K562 (cell line): ENCODE data around the gene FSTL4. TPM values are rescaled to one million over a fixed set of nuclear protein-coding genes. Genes with fewer than 3 reads are reported as not detected.

Experiments
- ATAC-seq: fragments of 200-7000 bp; cut with Tn5 transposase; 3 replicates; pipeline ENCODE4 v1.9.1; 2020; ENCODE audit warnings: moderate library complexity
- BruUV-seq: library from RNA; stranded (reverse); fragments of 400-500 nt; replicated peaks from 2 replicates; lab custom pipeline; 2021; lab: Mats Ljungman, UMichigan
- CTCF ChIA-PET: fragments of 300-600 bp; formaldehyde crosslinking; extraction: SDS; loops from one replicate; lab custom pipeline; 2021; ENCODE audit warnings: low intra/inter-chr PET ratio; lab: Yijun Ruan, JAX
- POLR2A ChIA-PET: fragments of 300-600, 350-650 bp; sonication (Branson Sonifier 250); formaldehyde crosslinking; extraction: SDS; loops from one replicate; lab custom pipeline; 2021; ENCODE audit warnings: antibody characterized with exemption, inconsistent platforms; lab: Yijun Ruan, JAX
- DNase-seq, 4 experiments: peaks; one replicate each; pipeline versions ENCODE4 v3.0.0 to v3.0.0-alpha.2; 2011 to 2018; ENCODE audit warnings: low spot score in 3 of 4, mixed read lengths in 3 of 4; ENCODE audit errors: extremely low read depth in 1 of 4
- FAIRE-seq: peaks from 2 replicates; lab custom pipeline; 2011; peaks lifted over from hg19 to GRCh38; lab: Jason Lieb, UNC
- H2AFZ ChIP-seq: 2 replicates; pipeline ENCODE4 v1.6.0; 2011; ENCODE audit warnings: low read depth, low read length, control low read depth, inconsistent platforms
- H3K27ac ChIP-seq: fragments of 200-600 bp; 3 replicates; pipeline ENCODE4 v1.8.0; 2011; ENCODE audit warnings: low read depth, mild to moderate bottlenecking, control low read depth, inconsistent platforms, low read length, moderate library complexity, mixed read lengths; ENCODE audit errors: extremely low read depth
- H3K27me3 ChIP-seq, 2 experiments: fragments of 300-600 bp in 1 of 2; 2 replicates in 1 of 2; 3 replicates in 1 of 2; pipeline versions ENCODE4 v1.6.0 to v1.8.0; 2011; ENCODE audit warnings: inconsistent platforms in 2 of 2, low read length in 2 of 2, mild to moderate bottlenecking in 1 of 2, mixed read lengths in 1 of 2, moderate library complexity in 1 of 2; ENCODE audit not compliant: control insufficient read depth in 2 of 2, insufficient read depth in 2 of 2
- H3K36me3 ChIP-seq: fragments of 300-600 bp; 3 replicates; pipeline ENCODE4 v1.8.0; 2011; ENCODE audit warnings: mild to moderate bottlenecking, low read length, inconsistent platforms; ENCODE audit not compliant: control insufficient read depth, insufficient read depth
- H3K4me1 ChIP-seq, 2 experiments: fragments of 200-600 bp in 1 of 2; replicated peaks in 1 of 2; 2 replicates in 1 of 2; 3 replicates in 1 of 2; pipeline versions ENCODE4 v1.5.1 to v1.8.0; 2011; ENCODE audit warnings: inconsistent platforms in 2 of 2, low read length in 2 of 2, mild to moderate bottlenecking in 1 of 2, mixed read lengths in 1 of 2, moderate library complexity in 1 of 2; ENCODE audit not compliant: control insufficient read depth in 2 of 2, insufficient read depth in 2 of 2
- H3K4me2 ChIP-seq: 2 replicates; pipeline ENCODE4 v1.6.1; 2011; ENCODE audit warnings: low read length, control low read depth, inconsistent platforms, mixed read lengths; ENCODE audit not compliant: insufficient read depth
- H3K4me3 ChIP-seq: fragments of 200-600 bp; sonication (generic), shearing (Covaris generic); 2 replicates; pipeline ENCODE4 v1.5.1; 2016; ENCODE audit warnings: control low read depth, inconsistent platforms
- H3K79me2 ChIP-seq: fragments of 200-600 bp; 3 replicates; pipeline ENCODE4 v1.8.0; 2011; ENCODE audit warnings: low read length, inconsistent platforms; ENCODE audit not compliant: control insufficient read depth, insufficient read depth
- H3K9ac ChIP-seq, 2 experiments: 2 replicates each; pipeline versions ENCODE4 v1.6.0 to v1.6.1; 2011; ENCODE audit warnings: low read depth in 2 of 2, low read length in 2 of 2, control low read depth in 1 of 2, inconsistent platforms in 1 of 2, mild to moderate bottlenecking in 1 of 2, mixed read lengths in 1 of 2; ENCODE audit not compliant: insufficient read depth in 1 of 2
- H3K9me1 ChIP-seq: one replicate; pipeline ENCODE4 v1.6.0; 2011; ENCODE audit warnings: inconsistent platforms, mild to moderate bottlenecking, low read length, moderate library complexity; ENCODE audit not compliant: control insufficient read depth, insufficient read depth
- H3K9me3 ChIP-seq: replicated peaks from 2 replicates; pipeline ENCODE4 v1.5.1; 2011; ENCODE audit warnings: low read depth, low read length, inconsistent platforms; ENCODE audit not compliant: control insufficient read depth, insufficient read depth
- H4K20me1 ChIP-seq: replicated peaks from 2 replicates; pipeline ENCODE4 v1.6.1; 2011; ENCODE audit warnings: low read length, inconsistent platforms, mixed read lengths; ENCODE audit not compliant: control insufficient read depth, insufficient read depth
- KLF1 ChIP-seq: fragments of 450-650 bp; IDR thresholded peaks from 2 replicates; pipeline ENCODE4 v1.6.1; 2016; ENCODE audit warnings: missing genetic modification characterization, missing compliant biosample characterization
- LARP7 ChIP-seq: fragments of 450-650 bp; IDR thresholded peaks from 2 replicates; pipeline ENCODE4 v1.6.1; 2016
- NR3C1 ChIP-seq: sonication (generic); formaldehyde crosslinking; IDR thresholded peaks from 2 replicates; pipeline ENCODE4 v1.8.1; 2022; ENCODE audit warnings: missing genetic modification reagents
- PATZ1 ChIP-seq: fragments of 250-450 bp; sonication (Bioruptor Pico); IDR thresholded peaks from 2 replicates; pipeline ENCODE4 v1.5.0; 2020; ENCODE audit warnings: mild to moderate bottlenecking, borderline replicate concordance
- ZBTB26 ChIP-seq: fragments of 450-650 bp; formaldehyde crosslinking; IDR thresholded peaks from 2 replicates; pipeline ENCODE4 v1.4.0; 2022; ENCODE audit warnings: missing genetic modification characterization
- ZNF253 ChIP-seq: fragments of 250-450 bp; sonication (Bioruptor Pico); conservative IDR thresholded peaks from 2 replicates; pipeline ENCODE4 v1.6.1; 2021; ENCODE audit warnings: mild to moderate bottlenecking
- ZNF696 ChIP-seq: fragments of 250-450 bp; sonication (Bioruptor Pico); conservative IDR thresholded peaks from 2 replicates; pipeline ENCODE4 v1.4.0; 2020; ENCODE audit warnings: mild to moderate bottlenecking, moderate library complexity
- ZNF740 ChIP-seq, 3 experiments: fragments of 200-800 bp in 1 of 3; sonication (Bioruptor generic) in 1 of 3; sonication (generic) in 1 of 3; formaldehyde crosslinking in 1 of 3; IDR thresholded peaks; 2 replicates each; pipeline versions ENCODE4 v1.6.1 to v1.8.0; 2016 to 2022; ENCODE audit warnings: mild to moderate bottlenecking in 2 of 3, missing compliant biosample characterization in 2 of 3, missing genetic modification characterization in 2 of 3, missing genetic modification reagents in 1 of 3
- WGBS: fragments of 100-300 bp; shearing (Covaris generic); methylation state at CpG from one replicate; pipeline ENCODE4 v1.1.6; 2016; ENCODE audit warnings: low coverage, mixed read lengths; ENCODE audit not compliant: insufficient coverage; ENCODE audit errors: missing lambda C conversion rate; 5-methylcytosine and 5-hydroxymethylcytosine counted together
- in situ Hi-C: fragments of 300-500 bp; cut with MboI; formaldehyde crosslinking; loops from 4 replicates; pipeline ENCODE4 v1.15.0; 2018; ENCODE audit warnings: inconsistent platforms, mixed read lengths
- intact Hi-C: fragments of 100-400 bp; cut with micrococcal nuclease; formaldehyde crosslinking; loops from 2 replicates; pipeline ENCODE4 v1.14.2; 2022
- polyA plus RNA-seq, 8 experiments: library from polyadenylated mRNA; depleted of rRNA in 4 of 8; stranded (reverse) in 5 of 8; unstranded in 3 of 8; fragments of >200 nt; fragmentation: Nextera tagmentation in 2 of 8; fragmentation: Illumina TruSeq in 1 of 8; extraction: Ambion mirVana in 2 of 8; extraction: Trizol in 1 of 8; gene quantifications; 2 replicates each; pipeline versions ENCODE4 v1.2.1 to v1.2.3, GENCODE V29; 2011 to 2014; ENCODE audit warnings: inconsistent platforms in 1 of 8, missing spikeins in 1 of 8
- total RNA-seq, 7 experiments: library from RNA; depleted of rRNA in 6 of 7; stranded (reverse); fragments of >200 nt in 6 of 7; fragmentation: Illumina TruSeq in 2 of 7; extraction: Trizol in 2 of 7; gene quantifications; 2 replicates each; pipeline versions ENCODE4 v1.2.1 to v1.2.3, GENCODE V29; 2011 to 2021; ENCODE audit warnings: low replicate concordance in 1 of 7

FSTL4 gene
- total and polyA plus RNA-seq, 9 of the 15 experiments (the other 6 are each of a cell fraction or from before 2014, with no cell fraction given), result 0.08 to 0.18 (median 0.10) TPM; not detected in 5

- TF ChIP-seq ZBTB26 (CRISPR knock-in tag), result no peak
Observed at GRCh38 chr5:133406977-133407632, 205.2 kb downstream of the FSTL4 start (continued).

GRCh38 chr5:133406208-133406976, 205.9 kb downstream of the FSTL4 start:
- Histone ChIP-seq H4K20me1 (no peaks in the 10 kb centered on the region), H3K9me1 (no peaks in the 10 kb centered on the region), H3K4me2 (no peak overlapping the region), H3K9me3 (no peaks in the 10 kb centered on the region), H3K27me3 (peaks cover 27 to 67% of the 10 kb centered on the region in 2 experiments), H2AFZ (no peak overlapping the region), H3K27ac (no peak overlapping the region), H3K9ac (no peak overlapping the region), H3K36me3 (no peaks in the 10 kb centered on the region), H3K79me2 (no peaks in the 10 kb centered on the region), H3K4me1 (no peaks in the 10 kb centered on the region), H3K4me3 (no peak overlapping the region)
- ATAC-seq, result no peak
- 0% methylated on average over 4 of the region's 4 CpGs for WGBS
- no peak for TF ChIP-seq PATZ1 (CRISPR knock-in tag)
- TF ChIP-seq ZNF740 (CRISPR knock-in tag; IDR thresholded peaks at IDR 0.05), result no peak
- TF ChIP-seq ZNF740 (tag; IDR thresholded peaks at IDR 0.05), result no peak
- no peak for TF ChIP-seq LARP7
- TF ChIP-seq ZNF696 (CRISPR knock-in tag), result no peak
- TF ChIP-seq NR3C1 (CRISPR knock-in tag), result no peak
- no peak for TF ChIP-seq ZNF253
- no peak for TF ChIP-seq KLF1 (tag)
- no peak for FAIRE-seq
- CTCF ChIA-PET, result no interaction called here
- POLR2A ChIA-PET, result interaction anchor here (0.6 kb wide), 1 partner anchor 616 kb away, joined by 3 read pairs; no protein-coding TSS in a partner anchor
- no peak for DNase-seq
- in situ Hi-C loops (no loop called here), intact Hi-C loops (no loop called here)
- BruUV-seq, result no TSS peak
